Caki2 (cell line): ENCODE results near the gene BTN1A1. TPM values are rescaled to one million over a fixed set of nuclear protein-coding genes. Genes with fewer than 3 reads are reported as not detected.
"Not testable (repeated sequence)": the region's sequence is repeated elsewhere in the genome, so short reads cannot be mapped to it uniquely, and the experiment has no call there.

Source experiments
- DNase-seq: peaks from one replicate; pipeline ENCODE4 v3.0.0-alpha.2; 2015; ENCODE audit warnings: low read depth
- in situ Hi-C: cut with HindIII; loops from 2 replicates; pipeline ENCODE4 v1.10.0; 2016; ENCODE audit warnings: low sequenced_read_pairs, low pct_unique_long_range_greater_than_20kb, mixed read lengths
- total RNA-seq: library from RNA; depleted of rRNA; stranded (reverse); fragments of >200 nt; shearing (Covaris generic); gene quantifications from 2 replicates; pipeline ENCODE4 v1.2.3, GENCODE V29; 2014; ENCODE audit warnings: low replicate concordance

Gene BTN1A1
- total RNA-seq, 1 experiment from 2014 or later, result 0.47 TPM

- no peak for DNase-seq
- in situ Hi-C loops, result no loop called here
These were observed 4.8 kb upstream of the BTN1A1 start for GRCh38 chr6:26495281-26495680.

- in situ Hi-C loops, result no loop called here
- DNase-seq, result no peak
These were observed 2.5 kb upstream of the BTN1A1 start for GRCh38 chr6:26497610-26498009.

DNA sequence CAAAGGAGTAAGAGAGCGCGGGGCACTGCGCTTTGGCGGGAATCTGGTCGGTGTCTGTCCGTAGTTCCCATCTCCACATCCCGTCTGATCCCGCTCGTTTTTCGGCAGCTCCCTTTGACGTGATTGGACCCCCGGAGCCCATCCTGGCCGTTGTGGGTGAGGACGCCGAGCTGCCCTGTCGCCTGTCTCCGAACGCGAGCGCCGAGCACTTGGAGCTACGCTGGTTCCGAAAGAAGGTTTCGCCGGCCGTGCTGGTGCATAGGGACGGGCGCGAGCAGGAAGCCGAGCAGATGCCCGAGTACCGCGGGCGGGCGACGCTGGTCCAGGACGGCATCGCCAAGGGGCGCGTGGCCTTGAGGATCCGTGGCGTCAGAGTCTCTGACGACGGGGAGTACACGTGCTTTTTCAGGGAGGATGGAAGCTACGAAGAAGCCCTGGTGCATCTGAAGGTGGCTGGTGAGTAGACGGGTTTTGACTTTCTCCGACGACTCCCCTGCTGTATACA, 1.4 kb downstream of the BTN1A1 start:
- in situ Hi-C loops, result no loop called here
- no peak for DNase-seq

DNA sequence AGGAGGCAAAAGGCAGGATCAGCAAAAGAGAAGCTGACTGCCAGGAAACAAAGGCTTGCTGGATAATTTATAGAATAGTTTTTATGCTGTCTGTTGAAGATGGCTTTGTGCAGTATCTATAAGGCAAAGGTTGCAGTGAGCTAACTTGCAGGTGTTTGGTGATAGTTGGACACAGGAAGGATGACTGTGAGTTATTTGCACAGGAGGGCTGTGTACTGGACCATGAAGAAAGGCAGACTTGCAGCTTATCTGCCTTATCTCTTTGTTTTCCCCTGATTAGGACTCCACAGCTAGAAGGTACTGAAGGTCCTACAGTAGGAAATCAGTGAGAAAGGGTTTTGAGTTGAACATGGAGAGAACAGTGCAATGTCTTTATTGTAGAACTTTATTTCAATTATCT, 2.1 kb downstream of the BTN1A1 start:
- in situ Hi-C loops, result no loop called here
- peak; percentile 47 for DNase-seq

DNA sequence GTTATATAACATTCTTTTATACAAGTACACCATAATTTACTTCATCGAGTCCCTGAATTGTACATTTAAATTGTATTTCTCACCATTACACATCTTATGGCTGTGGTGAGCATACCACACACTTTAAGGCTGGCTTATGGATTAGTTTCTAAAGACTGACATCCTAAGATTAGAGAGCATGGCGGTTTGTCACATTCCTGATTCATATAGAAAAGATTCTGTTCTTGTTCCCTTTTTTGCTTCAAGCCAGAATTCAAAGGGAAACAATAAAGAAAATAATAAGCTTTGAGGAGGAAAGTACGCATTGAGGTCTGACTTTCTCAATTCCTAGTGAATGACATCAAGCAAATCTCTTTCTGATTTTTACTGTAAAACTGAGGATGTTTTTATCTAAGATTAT, 2.5 kb downstream of the BTN1A1 start:
- DNase-seq, result no peak
- in situ Hi-C loops, result no loop called here

DNA sequence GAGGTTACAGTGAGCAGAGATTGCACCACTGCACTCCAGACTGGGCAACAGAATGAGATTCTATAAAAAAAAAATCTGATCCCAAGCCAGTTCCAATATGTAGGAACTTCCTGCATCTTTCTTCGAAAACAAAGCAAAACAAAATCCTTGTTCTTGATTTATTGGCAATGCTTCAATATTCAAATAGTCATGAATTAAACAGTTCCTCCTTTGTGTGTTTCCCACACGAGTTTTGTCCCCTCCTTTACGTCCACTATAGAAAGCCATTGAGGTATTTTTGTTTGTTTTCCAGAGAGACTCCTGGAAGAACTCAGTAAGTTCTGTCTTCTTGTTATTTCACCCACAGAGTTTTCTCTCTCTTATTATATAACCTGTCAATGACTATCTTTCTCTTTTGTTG, 7.6 kb downstream of the BTN1A1 start:
- in situ Hi-C loops, result no loop called here
- no peak for DNase-seq

DNA sequence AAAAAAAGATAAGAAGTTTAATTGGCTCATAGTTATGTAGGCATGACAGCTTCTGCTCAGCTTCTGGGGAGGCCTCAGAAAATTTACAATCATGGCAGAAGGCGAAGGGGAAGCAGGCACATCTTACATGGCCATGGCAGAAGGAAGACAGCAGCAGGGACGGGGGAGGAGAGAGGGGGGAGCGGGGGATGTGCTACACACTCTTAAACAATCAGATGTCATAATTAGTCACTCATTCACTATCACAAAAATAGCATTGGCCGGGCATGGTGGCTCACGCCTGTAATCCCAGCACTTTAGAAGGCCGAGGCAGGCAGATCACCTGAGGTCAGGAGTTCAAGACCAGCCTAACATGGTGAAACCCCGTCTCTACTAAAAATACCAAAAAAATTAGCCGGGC, 10.9 kb downstream of the BTN1A1 start:
- in situ Hi-C loops, result not testable (repeated sequence)

GRCh38 chr6:26514984-26515383, 14.9 kb downstream of the BTN1A1 start:
- in situ Hi-C loops, result no loop called here
- no peak for DNase-seq

More for the DNA sequence above, 10.9 kb downstream of the BTN1A1 start:
- peak; percentile 38 for DNase-seq

DNA sequence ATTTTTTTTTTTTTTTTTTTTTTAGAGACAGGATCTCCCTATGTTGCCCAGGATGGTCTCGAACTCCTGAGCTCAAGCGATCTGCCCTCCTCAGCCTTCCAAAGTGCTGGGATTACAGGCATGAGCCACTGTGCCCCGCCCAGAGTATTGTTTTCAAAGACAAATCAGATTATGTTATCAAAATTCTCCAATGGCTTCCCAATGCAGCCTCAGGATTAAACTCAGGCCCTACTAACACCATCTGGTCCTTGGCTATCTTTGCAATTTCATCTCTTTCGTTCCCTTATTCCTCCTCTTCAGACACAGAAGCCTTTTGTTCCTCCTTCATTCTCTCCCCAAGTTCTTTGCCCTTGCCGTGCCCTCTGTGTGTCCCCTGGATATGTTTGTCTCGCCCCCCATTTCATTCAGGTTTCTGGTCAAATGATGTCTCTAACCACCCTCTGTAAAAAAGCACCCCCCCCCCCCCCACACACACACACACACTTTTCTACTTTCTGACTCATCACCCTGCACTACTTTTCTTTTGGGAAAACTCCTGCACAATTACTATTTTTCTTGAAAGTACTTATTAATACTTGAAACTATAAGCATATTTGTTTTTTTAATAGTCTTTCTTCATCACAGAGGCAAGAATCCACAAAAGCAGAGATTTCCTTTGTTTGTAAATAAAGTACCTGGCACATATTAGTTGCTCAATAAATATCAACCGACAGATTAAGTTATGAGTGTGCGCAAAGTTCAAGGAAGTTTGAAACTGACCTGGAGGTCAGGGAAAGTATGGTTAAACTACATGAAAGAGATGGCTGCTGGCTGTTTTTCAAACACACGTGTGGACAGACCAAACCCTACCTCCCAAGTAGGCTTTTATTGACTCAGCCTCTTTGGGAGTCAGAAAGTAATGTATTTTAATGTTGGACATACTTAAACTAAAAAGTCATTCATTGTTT, 16.7 kb downstream of the BTN1A1 start:
- in situ Hi-C loops, result no loop called here
- DNase-seq, result no peak

DNA sequence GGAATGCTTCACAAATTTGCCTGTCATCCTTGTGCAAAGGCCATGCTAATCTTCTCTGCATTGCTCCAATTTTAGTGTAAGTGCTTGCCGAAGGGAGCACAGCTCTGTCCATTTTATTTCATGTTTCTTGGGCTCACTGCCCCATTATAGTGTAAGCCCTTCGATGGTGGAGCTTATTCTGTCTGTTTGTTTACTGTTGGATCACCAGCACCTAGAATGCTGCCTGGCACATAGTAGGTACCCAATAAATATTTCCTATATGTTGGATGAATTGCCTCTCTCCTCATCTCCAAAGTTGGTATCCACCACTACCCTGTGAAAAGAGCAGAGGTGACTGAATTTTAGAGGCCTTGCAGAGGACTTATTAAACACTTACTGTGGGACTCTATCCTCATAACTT, 19.3 kb downstream of the BTN1A1 start:
- in situ Hi-C loops, result no loop called here

DNA sequence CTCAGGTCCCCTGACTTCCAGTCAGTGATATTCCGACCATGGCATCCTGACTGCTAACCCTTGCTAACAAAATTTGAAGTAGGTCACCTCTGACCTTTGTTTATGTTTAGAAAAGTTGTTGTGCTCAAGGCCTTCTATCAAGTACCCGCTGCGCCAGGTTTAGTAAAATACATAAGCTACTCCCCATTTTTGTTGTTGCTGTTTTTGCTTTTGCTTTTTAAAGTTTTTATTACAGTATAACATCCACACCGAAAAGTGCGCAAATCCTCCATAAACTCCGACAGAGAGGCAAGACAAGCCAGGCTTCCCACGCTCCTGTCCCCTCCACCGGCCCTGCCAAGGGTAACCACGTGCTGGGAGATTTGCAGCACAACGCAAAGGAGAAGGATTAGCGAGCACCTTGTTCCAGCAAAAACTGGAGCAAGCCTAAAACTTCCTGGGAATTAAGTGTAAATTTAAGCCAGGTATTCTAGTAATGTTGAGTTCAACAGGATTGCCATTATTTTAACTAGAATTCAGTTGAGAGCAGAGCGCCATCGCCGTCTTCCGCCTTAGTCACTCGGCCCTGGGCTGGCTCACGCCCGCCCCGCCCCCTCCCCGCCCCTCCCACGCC, 20.2 kb downstream of the BTN1A1 start:
- DNase-seq, result peak; percentile 75
- in situ Hi-C loops, result no loop called here

More for the DNA sequence above, 19.3 kb downstream of the BTN1A1 start:
- DNase-seq, result no peak

DNA sequence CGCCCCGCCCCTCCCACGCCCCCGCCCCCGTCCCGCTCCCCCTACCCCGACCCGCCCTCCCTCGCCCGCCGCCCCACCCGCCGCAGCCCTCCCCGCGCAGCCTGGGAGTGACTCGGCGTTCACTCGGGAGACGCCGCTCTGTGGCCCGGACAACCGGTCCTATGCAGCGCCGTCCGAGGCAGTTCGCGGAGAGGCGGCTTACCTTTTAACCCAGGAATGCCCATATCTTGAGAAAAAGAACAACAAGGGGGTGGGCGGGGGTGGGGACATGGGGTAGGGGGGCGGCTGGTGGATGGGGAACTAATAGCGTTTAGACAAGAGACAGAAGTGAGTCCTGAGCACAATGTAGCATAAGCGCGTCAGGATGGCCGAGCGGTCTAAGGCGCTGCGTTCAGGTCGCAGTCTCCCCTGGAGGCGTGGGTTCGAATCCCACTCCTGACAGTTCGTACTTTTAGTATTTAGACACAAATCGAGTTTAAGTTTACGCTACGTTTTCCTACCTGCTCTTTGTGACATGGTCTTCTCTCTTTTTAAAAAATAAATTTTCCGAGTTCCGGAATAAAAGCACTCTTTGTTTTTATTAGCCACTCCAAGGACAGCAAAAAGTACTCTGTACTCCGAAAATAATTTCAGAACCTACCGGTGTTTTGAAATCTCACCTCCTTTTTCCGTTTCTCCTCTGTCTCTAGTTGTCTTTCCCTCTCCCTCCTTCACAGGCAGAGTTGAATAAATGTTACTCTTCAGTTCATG, 20.9 kb downstream of the BTN1A1 start:
- in situ Hi-C loops, result no loop called here
- peak; percentile 85 for DNase-seq

DNA sequence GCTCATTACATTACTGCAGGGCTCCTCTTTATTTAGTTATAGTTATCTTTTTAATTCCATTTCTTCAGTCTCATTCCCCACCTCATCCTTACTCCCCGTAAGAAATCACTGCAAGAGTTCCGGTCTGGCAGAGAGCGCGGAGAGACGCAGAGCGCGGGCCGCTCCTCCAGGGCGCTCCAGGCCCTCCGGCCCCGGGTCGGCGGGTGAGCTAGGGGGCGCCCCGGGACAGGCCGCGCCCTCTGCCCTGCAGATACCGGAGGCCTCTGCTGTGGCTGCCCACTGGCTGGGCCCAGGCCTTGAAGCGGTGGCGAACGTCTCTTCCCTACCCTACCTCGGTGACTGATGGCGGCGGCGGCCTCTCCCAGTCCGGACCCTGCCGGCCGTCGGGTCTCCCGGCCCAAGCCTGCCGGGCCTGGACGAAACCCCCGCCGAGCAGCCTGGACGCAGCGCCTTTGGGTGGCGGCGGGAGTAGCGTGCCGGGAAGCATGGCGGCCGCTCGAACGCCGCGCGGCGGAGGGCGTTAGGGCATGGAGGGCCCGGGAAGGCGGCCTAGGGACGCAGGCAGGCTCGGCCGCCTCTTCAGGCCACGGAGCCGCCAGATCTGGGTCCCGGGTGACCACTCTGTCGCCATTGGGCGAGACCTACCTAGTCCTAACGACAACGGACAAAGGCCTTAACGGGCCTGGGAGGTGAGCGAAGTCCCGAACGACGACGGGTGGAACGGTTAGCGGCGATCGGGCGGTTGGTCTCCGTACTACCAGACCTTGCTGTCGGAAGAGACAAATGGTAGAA, 21.7 kb downstream of the BTN1A1 start:
- in situ Hi-C loops, result no loop called here
- peak; percentile 83 for DNase-seq

DNA sequence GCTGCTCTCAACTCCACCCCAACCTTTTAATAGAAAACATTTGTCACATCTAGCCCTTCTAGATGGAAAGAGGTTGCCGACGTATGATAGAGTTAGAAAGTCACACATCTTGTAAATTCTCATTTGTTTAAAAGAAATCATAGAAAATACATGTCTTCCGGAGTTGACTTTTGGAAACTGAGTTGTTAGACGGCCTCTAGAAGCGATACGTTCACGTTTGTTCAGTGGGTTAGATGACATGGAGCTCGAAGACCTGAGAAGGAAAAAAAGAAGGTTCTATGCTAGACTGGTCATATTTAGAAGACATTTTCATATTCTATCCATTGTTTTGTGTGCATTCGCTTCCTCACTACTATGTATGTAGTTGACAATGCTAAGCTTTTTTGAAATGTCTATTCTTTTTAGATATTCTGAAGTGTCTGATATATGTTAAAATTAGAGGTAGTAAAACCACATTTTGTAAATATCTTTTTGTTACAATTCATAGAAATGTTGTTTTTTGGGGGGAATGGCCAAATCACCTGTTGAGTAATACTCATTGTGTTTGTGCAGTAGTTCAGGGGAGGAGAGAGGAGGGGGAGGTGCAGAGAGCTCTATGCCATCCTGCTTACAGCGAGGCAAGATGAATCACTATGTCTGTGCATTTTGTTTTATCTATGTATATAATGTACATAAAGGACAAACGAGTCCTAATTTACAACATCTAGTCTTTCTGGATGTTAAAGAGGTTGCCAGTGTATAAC, 22.6 kb downstream of the BTN1A1 start:
- in situ Hi-C loops, result not testable (repeated sequence)
- DNase-seq, result peak; percentile 40

DNA sequence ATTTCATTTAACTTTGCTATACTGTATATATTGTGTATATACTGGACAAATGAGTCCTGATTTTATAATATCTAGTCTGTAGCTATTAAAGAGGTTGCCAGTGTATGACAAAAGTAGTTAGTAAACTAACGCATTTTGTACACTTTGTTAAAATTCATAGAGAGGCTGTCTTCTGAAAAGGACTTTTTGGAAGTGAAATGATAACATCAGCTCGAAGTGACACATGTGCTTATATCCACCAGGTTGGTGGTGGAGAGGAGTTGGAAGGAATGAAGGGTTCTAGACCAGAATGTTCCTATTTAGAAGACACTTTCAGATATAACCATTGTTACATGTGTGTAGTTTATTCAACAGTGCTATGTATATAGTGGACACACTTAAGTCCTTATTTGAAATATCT, 24.2 kb downstream of the BTN1A1 start:
- in situ Hi-C loops, DNase-seq: not testable (repeated sequence)

- in situ Hi-C loops, result loop anchor here (25.0 kb wide), 1 partner anchor 188 kb away; no protein-coding TSS in a partner anchor
- no peak for DNase-seq
These were observed 24.7 kb downstream of the BTN1A1 start for GRCh38 chr6:26524722-26525370.

DNA sequence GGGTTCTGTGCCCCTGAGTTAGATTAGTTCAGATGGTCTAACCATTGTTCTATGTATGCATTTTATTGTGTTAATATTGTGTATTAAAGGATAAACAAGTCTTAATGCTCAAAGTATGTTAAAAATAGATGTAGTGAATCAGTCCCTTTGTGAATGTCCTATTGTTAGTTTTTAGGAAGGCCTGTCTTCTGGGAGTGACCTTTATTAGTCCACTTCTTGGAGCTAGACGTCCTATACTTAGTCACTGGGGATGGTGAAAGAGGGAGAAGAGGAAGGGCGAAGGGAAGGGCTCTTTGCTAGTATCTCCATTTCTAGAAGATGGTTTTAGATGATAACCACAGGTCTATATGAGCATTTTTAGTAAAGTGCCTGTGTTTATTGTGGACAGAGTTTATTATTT, 25.7 kb downstream of the BTN1A1 start:
- in situ Hi-C loops, result loop anchor here (25.0 kb wide), 1 partner anchor 189 kb away; no protein-coding TSS in a partner anchor
- no peak for DNase-seq
